SIG-M5 treated with dmso at 0.1 percent for 504 hours (cell line): ENCODE measurements around the gene TNFSF15.
"Not testable (repeated sequence)": the region's sequence is repeated elsewhere in the genome, so short reads cannot be mapped to it uniquely, and the experiment has no call there.

Experiments used
- DNase-seq: peaks from one replicate; lab custom pipeline; 2025; ENCODE audit not compliant: unreplicated experiment; lab: John Stamatoyannopoulos, UW

Gene TNFSF15

DNA sequence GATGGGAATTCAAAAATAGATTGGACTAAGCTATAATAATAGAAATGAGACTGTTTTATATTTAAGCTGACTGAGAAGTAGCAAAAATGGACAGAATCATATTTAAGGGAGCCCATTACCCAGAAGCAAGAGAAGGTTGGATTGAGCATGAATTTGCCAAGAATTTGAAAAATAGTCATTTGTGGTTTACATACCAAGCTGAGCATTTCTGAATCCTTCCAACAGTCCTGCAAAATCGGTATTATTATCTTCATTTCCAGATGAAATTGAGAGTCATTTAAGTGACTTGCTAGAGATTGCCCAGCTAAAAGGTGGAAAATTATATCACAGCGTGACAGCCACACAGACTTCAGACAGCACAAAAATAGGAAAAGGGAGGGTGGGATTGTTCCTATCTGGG lies 48.4 kb downstream of the TNFSF15 start:
- no peak for DNase-seq

GRCh38 chr9:114756920-114757319 lies 48.9 kb downstream of the TNFSF15 start:
- no peak for DNase-seq

DNA sequence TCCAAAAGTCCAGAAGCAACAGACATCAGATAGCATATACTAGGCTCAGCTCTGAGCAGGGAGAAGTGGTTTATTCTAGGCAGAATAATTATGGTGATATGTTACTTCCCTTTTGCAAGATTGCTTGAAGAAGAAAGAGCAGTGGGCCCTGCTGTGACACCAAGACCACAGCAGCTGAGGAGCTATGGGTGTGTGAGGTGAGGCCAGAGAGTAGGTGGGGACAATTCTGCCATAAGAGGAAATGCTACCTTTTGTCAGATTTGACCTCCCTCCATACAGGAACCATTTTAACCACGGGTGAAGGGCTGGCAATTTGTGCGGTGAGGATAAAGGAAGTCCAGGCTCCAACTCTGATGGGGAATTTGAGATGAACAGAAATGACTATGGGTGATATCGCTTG lies 51.3 kb downstream of the TNFSF15 start:
- DNase-seq = peak; percentile 31

- no peak for DNase-seq
Measured at GRCh38 chr9:114746591-114747346, 59.1 kb downstream of the TNFSF15 start.

DNA sequence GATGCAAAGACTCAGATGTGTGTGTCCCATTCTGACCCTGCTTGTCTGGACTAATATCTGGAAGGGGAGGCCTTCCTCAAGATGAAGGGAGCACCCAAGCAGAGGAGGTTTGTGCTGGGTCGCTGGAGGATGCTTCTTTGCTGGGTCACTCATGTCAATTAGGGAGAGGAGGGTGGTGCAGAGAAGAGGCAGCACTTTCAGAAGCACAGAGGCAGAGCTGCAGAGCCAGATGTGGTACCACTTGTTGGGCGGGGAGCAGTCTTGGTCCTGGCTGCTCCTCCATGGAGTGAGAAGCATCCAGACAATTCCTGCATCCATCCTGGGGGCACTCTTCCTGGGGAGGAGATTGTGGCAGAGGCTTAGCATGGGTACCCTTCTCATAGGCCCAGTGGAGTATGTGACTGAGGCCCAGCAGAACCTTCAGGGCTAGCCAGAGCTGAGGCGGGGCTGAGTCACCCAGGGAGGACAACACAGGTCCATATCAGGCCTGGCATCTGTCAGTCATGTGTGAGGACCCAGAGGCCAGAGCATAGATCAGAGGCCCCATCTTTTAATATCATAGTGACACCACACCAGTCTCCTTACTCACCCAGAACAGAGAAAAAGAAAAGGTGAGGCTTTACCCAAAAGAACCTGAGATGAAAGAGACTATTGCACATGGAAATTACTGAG lies 59.8 kb downstream of the TNFSF15 start:
- DNase-seq = no peak

DNA sequence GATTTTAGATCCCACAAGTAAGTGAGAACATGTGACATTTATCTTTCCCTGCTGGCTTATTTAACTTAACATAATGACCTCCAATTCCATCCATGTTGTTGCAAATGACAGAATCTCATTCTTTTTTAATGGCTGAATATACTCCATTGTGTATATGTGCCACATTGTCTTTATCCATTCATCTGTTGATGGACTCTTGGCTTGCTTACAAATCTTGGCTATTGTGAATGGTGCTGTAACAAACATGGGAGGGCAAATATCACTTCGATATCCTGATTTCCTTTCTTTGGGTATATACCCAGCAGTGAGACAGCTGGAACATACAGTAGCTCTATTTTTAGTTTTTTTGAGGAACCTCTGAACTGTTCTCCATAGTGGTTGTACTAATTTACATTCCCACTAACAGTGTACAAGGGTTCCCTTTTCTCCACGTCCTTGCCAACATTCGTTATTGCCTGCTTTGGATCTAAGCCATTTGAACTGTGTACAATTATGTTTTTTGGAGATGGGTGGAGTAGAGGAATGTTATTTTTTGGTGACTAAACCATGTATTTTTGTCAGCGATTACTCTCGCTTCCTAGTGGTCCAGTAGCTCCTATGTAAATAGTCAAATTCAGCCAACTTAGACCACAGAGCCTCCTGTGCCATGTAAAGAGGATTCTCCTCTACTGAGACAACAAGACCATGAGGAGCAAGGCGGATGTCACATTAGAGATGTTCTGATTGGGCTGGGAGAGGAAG lies 60.6 kb downstream of the TNFSF15 start:
- no peak for DNase-seq

DNA sequence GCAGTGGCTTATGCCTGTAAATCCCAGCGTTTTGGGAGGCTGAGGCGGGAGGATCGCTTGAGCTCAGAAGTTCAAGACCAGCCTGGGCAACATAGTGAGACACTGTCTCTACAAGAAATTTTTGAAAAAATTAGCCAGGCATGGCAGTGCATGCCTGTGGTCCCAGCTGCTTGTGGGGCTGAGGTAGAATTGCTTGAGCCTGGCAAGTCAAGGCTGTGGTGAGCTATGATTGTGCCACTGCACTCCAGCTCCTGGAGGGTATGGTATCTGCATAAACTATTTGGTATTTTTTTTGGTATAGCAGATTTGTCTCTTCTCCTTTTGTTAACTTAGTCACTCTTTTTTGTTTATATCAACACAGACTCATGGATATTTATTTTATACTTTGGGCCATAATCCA lies 62.4 kb downstream of the TNFSF15 start:
- no peak for DNase-seq

DNA sequence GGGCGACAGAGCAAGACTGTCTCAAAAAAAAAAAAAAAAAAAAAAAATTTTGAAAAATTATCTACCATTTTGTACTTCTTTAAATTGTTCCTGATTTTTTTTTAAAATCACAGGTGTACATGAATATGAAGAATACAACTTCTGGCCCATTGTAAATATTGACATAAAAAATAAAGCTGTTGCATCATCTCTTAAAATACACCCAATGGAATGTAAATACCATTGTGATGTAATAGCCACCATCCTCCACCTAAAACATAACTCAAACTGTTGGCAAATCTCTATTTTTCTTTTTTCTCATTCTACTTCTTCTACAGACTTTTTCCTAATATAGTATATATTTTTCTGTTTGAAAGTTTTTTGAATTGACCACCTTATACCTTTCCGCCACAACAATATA lies 62.9 kb downstream of the TNFSF15 start:
- DNase-seq = no peak

- DNase-seq = not testable (repeated sequence)
Measured at GRCh38 chr9:114741521-114741920, 64.3 kb downstream of the TNFSF15 start.

DNA sequence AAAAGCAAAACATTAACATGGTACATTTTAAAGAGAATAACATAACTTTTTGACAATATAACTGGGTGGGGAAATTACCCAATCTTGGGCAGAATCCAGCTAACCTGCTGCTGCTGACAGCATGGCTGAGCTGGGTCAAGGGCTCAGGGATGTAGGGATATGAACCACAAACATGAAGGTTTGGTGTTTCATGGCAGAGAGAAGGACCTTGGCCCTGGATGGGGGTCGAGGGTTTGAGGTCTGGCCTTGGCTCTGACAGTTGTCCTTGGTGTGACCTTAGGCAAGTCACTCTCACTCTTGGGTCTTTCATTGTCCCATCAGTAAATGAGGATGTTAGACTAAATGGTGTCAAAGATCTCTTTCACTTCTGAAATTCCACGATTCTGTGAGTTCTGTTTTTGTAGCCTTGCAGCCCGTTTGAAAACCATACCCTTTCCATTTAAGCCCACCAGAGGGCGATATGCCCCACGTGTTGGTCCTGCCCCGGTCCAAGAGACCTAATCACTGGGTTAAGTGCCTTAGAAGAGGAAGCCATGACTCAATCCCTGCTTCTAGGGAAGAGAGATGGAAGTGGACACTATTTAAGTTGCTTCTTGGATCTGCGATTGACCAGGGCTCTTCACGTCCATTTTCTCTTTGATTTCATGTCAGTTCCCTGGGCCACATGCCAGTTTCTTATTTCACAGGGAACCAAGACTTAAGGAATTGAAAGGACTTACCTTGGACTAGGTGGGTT lies 67.1 kb downstream of the TNFSF15 start:
- peak; percentile 74 for DNase-seq

DNA sequence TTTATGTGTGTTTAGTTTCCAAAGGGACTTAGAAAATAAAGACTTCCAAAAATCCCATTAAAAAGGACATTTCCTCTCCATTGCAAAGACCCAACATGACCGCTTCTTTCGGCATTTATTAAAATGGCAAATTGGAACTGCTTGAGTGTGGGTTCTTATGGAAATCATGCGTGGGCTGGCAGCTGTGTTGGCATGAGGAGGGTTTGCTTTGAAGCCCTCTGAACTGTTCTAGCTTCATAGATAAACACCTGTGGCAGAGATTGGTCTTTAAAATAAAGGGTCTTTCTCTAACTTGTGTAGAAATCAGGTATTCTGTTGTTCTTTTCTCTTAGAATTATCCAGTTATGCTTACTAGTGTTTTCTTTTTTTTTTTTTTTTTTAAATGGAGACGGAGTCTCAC lies 68.0 kb downstream of the TNFSF15 start:
- no peak for DNase-seq

- no peak for DNase-seq
Measured at GRCh38 chr9:114737118-114737517, 68.7 kb downstream of the TNFSF15 start.

- DNase-seq = no peak
Measured at GRCh38 chr9:114735704-114736103, 70.1 kb downstream of the TNFSF15 start.

- not testable (repeated sequence) for DNase-seq
Measured at GRCh38 chr9:114735139-114735538, 70.7 kb downstream of the TNFSF15 start.
